Inferior parietal cortex (tissue), 1 donor: ENCODE data around the gene TENM3.

ENCODE experiments used
- DNase-seq: peaks from one replicate; pipeline ENCODE4 v3.0.0-alpha.2; 2016; ENCODE audit errors: extremely low spot score

Gene TENM3

GRCh38 chr4:182449186-182449929 lies 206.2 kb downstream of the TENM3 start:
- DNase-seq = peak; percentile 45

GRCh38 chr4:182449930-182450439 lies 206.8 kb downstream of the TENM3 start:
- DNase-seq = no peak

- DNase-seq = no peak
Observed at GRCh38 chr4:182451441-182451840, 208.2 kb downstream of the TENM3 start.

GRCh38 chr4:182453830-182454229 lies 210.6 kb downstream of the TENM3 start:
- DNase-seq = no peak

- no peak for DNase-seq
Observed at GRCh38 chr4:182454440-182455013, 211.3 kb downstream of the TENM3 start.

GRCh38 chr4:182465114-182465513 lies 221.9 kb downstream of the TENM3 start:
- no peak for DNase-seq

- no peak for DNase-seq
Observed at GRCh38 chr4:182465979-182466378, 222.8 kb downstream of the TENM3 start.

GRCh38 chr4:182470215-182470614 lies 227.0 kb downstream of the TENM3 start:
- DNase-seq = no peak

GRCh38 chr4:182475539-182475938 lies 232.3 kb downstream of the TENM3 start:
- no peak for DNase-seq

GRCh38 chr4:182478475-182478874 lies 235.3 kb downstream of the TENM3 start:
- peak; percentile 63 for DNase-seq

- DNase-seq = no peak
Observed at GRCh38 chr4:182483685-182484084, 240.5 kb downstream of the TENM3 start.

- no peak for DNase-seq
Observed at GRCh38 chr4:182486881-182487280, 243.7 kb downstream of the TENM3 start.

- DNase-seq = no peak
Observed at GRCh38 chr4:182488896-182489295, 245.7 kb downstream of the TENM3 start.

GRCh38 chr4:182489607-182490006 lies 246.4 kb downstream of the TENM3 start:
- no peak for DNase-seq

GRCh38 chr4:182491719-182492118 lies 248.5 kb downstream of the TENM3 start:
- no peak for DNase-seq

- DNase-seq = no peak
Observed at GRCh38 chr4:182492423-182492822, 249.2 kb downstream of the TENM3 start.

- DNase-seq = no peak
Observed at GRCh38 chr4:182493377-182493776, 250.2 kb downstream of the TENM3 start.

GRCh38 chr4:182494103-182494502 lies 250.9 kb downstream of the TENM3 start:
- DNase-seq = no peak

GRCh38 chr4:182495031-182495430 lies 251.8 kb downstream of the TENM3 start:
- DNase-seq = no peak

- no peak for DNase-seq
Observed at GRCh38 chr4:182495645-182496385, 252.6 kb downstream of the TENM3 start.

GRCh38 chr4:182496408-182496807 lies 253.2 kb downstream of the TENM3 start:
- DNase-seq = no peak

GRCh38 chr4:182502064-182502463 lies 258.9 kb downstream of the TENM3 start:
- no peak for DNase-seq

- no peak for DNase-seq
Observed at GRCh38 chr4:182504463-182504862, 261.3 kb downstream of the TENM3 start.
